HG02943 (cell line): ENCODE data around the gene TNS1.

ENCODE experiments used
- ATAC-seq: cut with Tn5 transposase; IDR thresholded peaks from one replicate; pipeline ENCODE4 v1.9.1; 2021; ENCODE audit warnings: mild to moderate bottlenecking, low read depth, moderate library complexity; ENCODE audit not compliant: unreplicated experiment

Gene TNS1

DNA sequence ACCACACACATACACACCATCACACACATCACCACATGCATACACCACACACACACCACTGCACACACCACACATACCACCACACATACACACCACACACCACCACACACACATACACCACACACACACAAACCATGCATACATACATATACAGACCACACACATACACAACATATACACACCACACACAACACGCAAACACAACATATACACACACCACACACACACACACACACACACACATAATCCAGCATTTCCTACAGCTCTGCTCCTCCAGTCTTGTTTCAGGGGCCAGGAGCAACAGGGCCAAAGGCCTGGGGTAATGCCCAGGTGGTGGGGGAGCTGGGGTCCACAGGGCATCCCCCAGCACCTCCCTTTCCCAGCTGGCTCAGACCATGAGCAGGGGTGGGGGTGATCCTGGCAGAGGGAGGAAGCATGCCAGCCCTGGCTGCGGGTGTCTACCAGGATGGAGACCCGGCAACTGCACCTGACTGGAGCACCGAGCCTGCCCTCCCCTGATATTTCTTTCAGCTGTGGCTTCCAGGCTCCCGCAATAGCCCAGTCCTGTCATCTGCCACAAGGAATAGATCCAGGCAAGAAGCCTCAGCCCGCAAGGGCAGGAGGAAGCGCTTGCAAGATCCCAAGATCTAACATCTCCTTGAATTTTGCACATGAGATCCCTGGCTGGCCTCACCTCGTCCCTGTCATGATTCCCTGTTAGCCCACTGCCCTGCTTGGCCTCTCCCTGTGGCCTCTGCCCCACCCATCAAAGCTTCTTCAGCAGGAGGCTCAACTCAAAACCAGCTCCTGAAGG, 196.9 kb downstream of the TNS1 start:
- no peak for ATAC-seq

DNA sequence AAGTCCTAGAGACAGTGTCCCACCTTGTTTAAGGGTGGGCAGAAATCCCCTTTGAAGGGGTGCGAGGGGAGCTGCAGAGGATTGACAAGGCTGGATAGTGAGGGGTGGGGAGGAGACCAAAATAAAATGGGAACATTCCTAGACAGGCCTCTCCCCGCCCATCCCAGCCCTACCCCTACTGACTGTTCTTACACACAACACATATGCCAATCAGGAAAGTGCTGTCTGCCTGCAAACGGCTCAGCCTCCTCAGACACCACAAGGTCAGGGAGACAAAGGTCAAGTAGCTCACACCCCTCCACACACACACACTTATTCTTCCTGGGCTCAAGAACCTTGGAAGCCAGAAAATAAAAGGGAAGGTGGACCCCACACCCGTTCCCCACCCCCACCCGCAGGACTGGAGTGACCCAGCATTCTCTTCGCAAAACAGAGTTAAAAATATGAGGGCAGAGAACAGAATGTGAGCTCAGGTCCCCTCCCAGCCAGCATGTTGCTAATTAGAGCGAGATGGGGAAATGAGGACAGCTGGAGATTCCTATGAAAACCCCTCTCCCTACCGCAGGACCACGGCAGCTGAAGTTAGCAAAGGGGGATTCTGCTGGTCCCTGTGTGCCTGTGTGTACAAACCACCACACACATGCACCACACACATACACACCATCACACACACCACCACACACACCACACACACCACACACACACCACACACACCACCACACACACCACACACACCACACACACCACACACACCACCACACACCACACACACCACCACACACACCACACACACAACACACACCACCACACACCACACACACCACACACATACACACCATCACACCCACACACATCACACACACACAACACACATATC, 197.8 kb downstream of the TNS1 start:
- no peak for ATAC-seq

DNA sequence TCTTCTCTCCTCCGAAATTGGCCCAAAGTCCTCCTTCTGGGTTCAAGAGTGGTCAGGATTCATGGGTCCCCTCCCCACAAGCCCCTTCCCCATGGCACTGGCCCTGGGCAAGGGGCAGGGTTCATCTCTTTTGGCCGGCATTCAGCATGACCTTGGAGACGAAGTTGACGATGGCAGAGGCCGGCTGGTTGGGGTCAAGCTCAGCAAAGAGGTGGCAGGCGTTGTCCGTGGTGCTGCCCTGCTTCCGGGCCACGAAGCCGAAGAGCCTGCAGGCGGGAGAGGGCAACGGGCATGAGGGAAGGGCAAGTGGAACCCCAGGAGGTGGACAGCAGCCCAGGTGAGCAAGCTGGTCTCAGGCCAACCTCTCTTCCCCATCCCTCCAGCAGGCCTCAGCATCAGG, 198.5 kb downstream of the TNS1 start:
- ATAC-seq, result no peak

DNA sequence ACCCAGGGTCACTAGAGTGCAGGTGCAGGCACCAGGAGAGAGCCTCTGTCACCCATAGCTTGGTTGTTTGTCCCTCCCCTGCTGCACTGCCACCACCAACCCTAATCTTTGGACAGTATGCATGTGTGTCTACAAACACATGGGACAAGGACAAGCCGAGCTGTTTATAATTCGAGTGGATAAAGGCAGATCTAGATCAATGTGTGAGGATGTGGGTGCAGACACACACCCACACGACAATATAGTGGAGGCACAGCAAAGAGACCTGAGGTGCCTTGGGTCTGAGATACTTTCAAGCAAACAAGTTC, 199.2 kb downstream of the TNS1 start:
- ATAC-seq, result no peak

DNA sequence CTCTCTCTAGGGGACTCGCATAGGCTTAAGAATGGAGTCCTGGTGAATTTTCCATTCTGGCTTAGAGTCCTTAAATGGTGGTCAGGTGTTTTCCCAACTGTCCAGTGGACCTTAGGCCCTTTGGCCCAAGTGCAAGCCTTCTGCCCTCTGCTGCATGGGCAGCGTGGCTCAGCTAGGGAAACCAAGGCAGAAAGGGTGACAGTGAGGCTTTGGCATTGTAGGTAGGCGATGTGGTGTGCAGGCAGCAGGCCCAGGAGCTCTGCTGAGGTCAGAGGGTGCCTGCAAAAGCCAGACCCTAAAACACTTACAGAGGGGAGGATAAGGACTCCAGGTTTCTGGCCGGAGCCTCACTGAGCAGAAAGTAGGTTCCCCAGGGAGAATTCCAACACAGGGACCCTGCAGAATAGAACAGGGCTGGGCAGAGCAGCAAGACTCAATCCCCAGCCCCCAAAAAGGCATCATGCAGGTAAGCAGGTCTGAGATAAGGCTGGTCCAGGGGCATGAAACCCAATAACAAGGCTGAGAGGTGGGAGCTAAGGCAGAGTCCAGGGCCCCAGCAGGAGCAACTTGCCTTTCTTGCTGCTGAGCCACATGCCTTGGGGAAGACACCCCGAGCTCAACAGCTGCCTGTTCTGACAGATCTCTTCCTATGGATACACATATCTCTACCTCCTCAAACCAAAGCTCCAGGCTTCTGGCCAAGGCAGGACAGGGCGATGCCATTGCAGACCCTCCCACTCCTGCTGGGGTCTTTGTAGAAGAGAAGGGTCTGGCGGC, 199.7 kb downstream of the TNS1 start:
- ATAC-seq, result no peak

DNA sequence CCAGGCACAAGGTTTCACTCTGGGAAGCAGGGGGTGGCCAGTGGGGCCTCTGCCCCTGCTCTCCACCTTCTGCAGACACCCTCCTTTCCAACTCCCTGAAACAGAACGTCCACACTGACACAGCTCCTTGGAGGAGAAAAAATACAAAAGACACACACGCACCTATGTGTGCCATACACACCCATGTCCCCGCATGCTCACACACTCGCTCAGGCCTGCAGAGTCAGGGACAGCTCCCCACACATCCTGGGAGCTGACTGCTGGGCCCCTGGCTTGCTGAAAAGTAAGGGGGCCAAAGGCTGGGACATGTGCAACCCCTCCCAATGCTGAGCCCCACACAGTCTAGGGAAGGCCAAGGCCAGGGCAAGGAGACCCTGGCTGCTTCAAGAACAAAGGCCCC, 200.5 kb downstream of the TNS1 start:
- no peak for ATAC-seq

DNA sequence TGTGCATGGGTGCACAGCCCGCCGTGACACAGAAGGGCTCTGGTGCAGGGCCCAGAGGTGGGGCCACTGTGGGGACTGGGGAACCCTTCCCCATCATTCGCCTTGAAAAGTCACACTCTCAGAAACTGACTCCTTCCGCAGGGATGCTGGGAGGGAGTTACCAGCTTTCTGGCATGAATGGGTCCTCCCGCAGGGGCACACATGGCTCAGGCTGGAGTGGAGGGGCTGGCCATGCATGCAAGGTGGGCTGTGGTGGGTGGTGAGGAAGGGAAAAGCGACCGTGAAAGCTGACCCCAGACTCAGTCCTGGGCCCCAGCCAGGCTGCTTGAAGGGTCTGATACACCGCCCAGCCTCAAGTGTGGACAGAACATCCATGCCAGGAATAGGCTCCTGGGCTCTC, 201.1 kb downstream of the TNS1 start:
- no peak for ATAC-seq

DNA sequence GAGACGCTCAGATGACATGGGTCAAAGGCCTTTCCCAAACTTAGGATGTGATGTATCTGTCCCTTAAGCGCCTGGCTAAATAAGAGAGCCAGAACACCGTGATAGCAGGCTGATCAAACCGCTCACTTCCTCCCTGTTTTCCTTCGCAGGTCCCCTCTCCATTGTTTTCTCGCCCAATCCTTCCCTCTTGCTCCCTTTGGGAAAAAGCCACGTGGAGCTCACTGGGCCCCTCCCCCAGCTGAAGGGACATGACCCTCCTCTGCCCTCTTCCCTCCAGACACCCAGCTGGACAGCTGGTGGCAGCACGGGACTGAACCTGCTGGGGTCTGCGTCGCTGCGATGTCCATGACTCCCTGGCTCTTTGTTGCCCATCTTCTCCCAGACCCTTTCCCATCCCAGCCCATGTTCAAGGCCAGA, 201.7 kb downstream of the TNS1 start:
- no peak for ATAC-seq

DNA sequence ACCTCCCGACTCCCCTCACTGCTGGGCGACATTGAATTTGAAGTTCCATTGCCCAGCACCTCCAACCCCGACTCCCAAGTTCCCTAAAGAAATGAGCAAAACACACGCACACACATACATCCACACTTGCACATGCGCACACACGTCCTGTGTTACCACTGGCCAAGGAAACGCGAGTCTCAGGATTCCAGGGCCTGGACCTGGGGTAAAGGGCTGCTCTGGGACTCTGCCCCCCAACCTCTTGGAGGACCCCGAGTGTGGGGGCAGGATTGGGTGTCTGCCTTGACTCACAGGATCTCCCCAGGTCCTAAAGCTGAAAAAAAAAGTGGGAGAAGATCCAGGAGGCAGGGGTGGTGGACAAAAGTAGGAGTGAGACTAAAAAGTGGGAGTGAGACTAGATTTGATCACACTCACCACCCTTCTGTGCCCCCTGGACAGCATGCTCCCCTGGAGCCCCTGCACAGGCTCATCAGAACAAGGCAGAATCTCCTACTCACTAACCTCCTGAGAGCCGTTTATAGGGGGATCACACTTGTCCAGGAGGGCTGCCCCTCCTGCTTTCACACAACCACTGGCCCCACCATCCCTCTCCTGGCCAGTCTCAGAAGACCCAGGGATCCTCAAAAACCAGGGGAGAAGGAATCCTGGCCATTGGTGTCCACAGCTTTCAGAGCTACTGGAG, 202.2 kb downstream of the TNS1 start:
- ATAC-seq, result no peak

DNA sequence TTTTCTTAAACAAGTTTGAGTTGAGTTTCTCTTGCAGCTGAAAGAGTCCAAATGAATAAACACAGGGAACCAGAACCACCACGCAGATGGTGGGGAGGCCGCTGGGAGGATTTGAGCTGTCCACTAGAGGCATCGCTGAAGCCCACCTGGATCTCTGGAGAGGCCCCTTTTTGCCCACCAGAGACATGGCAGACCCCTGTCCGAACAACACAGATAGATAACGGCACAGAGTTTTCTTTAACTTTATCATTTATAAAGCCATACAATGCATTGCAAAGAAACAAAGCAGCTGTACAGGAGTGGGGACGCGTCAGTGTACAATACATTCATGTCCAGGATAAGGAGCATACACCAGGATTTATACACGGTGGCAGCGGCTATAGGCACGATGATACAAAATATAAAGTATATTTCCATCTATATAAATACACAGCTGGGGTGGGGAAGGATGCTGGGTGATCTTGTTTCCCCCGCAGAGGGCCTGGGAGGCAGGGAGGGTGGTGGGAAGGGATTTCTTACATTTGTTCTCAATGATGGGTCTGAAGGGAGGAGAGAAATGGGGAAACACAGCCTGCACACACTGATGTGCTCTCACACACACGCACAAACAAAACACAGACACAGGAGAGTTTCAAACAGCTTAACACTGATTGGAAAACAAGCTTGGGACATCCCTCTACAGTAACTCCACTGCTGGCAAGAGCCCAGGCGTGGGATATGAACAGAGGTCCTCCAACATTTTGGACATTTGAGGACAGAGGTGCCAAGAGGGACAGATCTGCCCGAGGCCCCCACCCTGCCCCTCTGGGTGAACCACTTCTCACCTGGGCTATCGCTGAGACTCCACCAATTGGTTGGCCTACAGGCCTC, 203.0 kb downstream of the TNS1 start:
- no peak for ATAC-seq

DNA sequence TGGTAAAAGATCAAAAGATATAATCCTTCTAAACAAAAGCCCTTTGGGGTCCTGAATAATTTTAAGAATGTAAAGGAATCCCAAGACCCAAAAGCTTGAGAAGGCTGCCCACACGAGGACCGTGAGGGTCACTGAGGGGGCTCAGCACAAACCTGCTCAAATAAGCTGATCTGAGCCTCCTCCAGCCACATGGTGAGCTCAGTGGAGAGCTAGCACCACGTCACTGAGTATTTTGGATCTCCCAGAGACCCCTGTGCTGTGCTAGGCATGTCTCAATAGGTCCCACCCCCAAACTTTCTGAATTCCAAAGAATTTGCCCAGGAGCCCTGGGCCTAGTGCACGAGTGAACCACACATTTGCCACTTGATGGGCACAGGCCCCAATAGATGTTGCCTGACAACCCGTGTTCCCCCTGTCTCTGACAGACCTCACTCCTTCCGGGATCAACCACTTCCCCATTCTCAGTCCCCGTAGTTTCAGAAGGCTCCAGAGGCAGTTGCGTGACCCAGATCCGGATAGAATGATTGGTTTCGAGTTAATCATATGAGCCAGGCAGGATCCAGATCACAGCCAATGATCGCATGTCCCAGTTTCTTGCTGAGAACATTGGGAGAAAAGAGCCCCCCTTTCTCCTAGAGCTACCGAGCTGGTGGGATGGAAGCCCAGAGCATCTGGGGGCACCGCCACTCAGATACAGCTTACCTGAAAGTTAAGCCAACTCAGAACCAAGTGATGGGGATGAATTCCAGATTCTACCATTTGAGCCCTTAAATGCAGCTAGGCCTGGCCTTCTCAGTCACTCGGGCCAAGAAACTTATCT, 203.8 kb downstream of the TNS1 start:
- peak; percentile 65 for ATAC-seq

DNA sequence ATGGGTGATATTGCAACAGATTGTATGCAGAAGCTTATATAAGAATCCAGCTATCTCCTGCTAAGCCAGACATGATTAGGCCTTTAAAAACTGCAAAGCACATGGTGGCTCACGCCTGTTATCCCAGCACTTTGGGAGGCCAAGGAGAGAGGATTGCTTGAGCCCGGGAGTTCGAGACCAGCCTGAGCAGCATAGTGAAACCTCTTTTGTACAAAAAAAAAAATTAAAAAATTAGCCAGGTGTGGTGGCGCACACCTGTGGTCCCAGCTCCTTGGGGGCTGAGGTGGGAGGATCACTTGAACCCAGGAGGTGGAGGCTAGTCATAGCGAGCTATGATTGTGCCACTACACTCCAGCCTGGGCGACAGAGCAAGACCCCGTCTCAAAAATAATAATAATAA, 204.6 kb downstream of the TNS1 start:
- no peak for ATAC-seq

DNA sequence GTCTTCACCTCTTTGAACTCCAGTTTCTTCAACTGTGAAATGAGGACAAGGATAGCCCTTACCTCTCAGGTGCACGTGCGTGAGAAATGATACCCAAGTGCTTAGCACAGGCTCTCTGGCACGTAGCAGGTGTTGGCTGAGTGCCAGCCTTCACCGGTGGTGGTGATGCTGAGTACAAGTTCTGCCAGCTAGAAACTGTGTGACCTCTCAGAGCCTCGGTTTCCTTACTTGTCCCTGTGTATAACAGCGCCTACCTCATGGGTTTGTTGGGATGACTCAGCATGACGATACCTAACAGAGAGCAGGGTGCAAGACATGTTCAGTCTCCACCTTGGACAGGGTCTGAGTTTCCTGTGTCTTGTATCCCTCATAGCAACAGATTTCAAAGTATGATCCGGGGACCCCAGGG, 205.1 kb downstream of the TNS1 start:
- no peak for ATAC-seq

DNA sequence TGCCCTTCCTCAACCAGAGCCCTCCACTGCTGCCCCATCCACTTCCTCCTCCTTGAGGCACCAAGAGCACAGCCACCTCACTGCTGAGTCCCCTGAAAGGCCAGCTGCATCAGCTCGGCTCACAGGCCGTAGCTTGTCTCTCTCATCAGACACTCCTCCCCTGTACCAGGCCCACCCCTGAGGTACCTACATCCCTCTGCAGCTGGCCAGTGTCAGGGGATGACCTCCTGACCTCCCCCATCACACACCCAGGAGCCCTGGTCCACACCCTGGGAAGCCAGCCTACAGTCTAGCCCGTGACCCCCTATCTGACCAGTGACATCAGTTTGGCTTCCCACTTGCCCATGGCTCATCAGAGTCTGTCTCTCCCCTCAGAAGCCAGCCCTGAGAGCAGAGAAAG, 205.6 kb downstream of the TNS1 start:
- ATAC-seq, result no peak

DNA sequence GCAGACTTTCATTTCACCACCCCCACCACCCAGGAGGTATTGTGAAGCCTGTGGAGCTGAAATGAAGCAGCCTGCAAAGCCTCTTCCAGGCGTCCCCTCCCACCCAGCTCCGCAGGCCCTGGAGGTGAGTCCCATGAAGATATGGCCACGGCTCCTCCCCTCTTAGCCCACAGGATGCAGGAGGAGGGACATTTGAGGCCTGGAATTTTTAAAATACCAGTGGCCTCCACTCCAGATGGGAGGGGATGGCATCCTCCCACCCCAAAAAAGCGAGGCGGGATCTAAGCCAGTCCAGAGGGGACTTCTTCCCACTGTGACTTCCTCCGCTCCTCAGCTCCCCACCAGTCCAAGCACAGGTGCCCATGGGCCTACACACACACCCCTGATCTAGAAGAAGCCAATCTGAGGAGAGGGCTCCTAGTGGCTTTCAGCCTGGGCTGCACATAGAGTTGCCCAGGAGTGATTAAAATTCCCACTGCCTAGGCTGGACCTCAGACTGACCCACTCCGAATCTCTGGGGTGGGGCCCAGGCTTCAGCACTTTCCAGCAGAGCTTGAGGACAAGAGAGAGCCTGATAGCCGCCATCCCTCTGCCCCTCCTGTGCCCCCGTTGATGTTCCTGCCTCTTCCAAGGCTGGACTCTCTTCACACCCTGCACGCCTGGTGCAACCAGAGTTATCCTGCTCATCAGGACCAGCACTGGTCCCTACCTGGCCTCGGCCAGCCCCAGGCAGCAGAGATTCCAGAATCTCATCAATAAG, 206.9 kb downstream of the TNS1 start:
- no peak for ATAC-seq

DNA sequence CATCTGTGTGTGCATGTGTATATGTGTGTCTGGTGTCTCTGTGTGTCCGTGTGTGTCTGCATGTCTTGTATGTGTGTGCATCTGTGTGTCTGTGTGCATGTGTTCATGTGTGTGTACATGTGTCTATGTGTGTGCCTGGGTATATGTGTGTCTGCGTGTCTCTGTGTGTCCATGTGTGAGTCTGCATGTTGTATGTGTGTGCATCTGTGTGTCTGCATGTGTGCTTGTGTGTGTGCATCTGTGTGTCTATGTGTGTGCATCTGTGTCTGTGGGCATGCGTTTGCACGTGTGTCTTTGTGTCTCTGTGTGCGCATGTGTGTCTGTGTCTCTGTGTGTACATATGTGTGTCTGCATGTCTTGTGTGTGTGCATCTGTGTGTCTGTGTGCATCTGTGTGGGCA, 207.7 kb downstream of the TNS1 start:
- ATAC-seq, result no peak

DNA sequence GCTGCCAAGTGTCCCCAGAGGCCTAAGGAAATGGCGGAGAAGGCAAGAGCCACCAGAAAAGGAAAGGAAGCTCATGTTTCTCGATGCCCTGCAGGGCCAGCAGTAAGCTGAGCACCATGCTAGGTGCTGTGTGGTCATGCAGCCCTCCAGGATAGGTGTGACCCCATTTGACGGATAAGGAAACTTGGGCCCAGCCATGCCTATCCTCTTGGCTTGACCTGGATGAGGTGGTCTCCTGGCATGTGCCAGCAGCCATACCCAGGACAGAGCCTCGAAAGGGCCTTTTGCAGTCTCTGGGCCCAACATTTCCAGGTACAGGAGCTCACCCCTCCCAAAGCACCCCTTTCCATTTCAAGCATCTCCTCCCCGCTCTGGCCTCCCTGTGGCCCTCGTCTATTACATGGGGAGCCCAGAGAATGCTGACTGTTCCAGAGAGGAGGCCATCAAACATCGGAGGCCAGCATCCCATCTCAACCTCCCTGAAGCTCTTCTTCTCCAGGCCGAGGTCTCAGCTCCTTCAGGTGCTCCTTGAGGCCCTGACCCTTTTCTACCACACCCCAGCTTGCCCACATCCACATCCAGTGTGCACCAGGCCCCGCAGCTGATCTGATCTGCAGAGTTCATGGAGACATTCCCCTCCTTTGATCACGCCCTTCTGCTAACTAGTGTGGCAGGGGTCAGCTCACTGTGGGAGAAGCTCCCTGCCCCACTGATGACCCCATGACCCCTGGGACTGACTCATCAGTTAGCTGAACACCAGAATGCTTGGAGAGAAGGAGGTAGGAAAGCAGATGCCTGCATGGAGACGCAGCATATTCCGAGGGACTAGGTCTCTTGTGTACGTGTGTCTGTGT, 208.4 kb downstream of the TNS1 start:
- no peak for ATAC-seq
